Ovary (tissue), 9 donors: Measurements from ENCODE around the gene NAA30. TPM values are rescaled to one million over a fixed set of nuclear protein-coding genes. Genes with fewer than 3 reads are reported as not detected.

Experiments used
- DNase-seq, 5 donors: peaks; one replicate each; pipeline ENCODE4 v3.0.0-alpha.2; 2019 to 2020
- H3K27ac ChIP-seq, 2 donors: fragments of 200-600 bp; one replicate each; pipeline versions ENCODE4 v1.5.1 to v1.8.0; 2019 to 2022
- H3K27me3 ChIP-seq: fragments of 200-600 bp; one replicate; pipeline ENCODE4 v1.8.0; 2022
- H3K36me3 ChIP-seq: fragments of 200-600 bp; sonication (generic); one replicate; pipeline ENCODE4 v1.5.1; 2019
- H3K4me1 ChIP-seq: one replicate; pipeline ENCODE4 v1.8.1; 2013; ENCODE audit warnings: mild to moderate bottlenecking, moderate library complexity; ENCODE audit not compliant: insufficient read depth
- H3K4me3 ChIP-seq: fragments of 200-600 bp; sonication (generic); one replicate; pipeline ENCODE4 v1.5.1; 2017
- H3K9me3 ChIP-seq, 2 donors: fragments of 200-600 bp in 1 of 2; sonication (generic) in 1 of 2; one replicate each; pipeline versions ENCODE4 v1.5.1 to v1.8.1; 2013 to 2019; ENCODE audit warnings: mild to moderate bottlenecking in 1 of 2, moderate library complexity in 1 of 2
- EP300 ChIP-seq: sonication (generic); formaldehyde crosslinking; IDR thresholded peaks from one replicate; pipeline ENCODE4 v1.6.1; 2017; ENCODE audit warnings: antibody characterized with exemption
- POLR2A ChIP-seq: fragments of 450-650 bp; IDR thresholded peaks from one replicate; pipeline ENCODE4 v1.6.1; 2017; ENCODE audit warnings: antibody characterized with exemption, mild to moderate bottlenecking, moderate library complexity
- WGBS, 3 donors: extraction: QIAGEN DNeasy Blood & Tissue Kit in 1 of 3; methylation state at CpG; one replicate each; pipeline versions ENCODE4 v1.1.5 to v1.1.7; 2013 to 2017; 5-methylcytosine and 5-hydroxymethylcytosine counted together
- intact Hi-C, 4 donors: fragments of 100-400 bp; cut with DNase I; formaldehyde crosslinking; loops; one replicate each; pipeline versions ENCODE4 v1.11.0 to v1.15.1; 2022 to 2023
- polyA plus RNA-seq, 2 donors: library from polyadenylated mRNA; stranded (reverse); fragments of 200-250 nt in 1 of 2; fragments of 350-450 nt in 1 of 2; fragmentation: Illumina TruSeq in 1 of 2; extraction: RNeasy Lipid Tissue Mini Kit (QIAGEN cat#74804) in 1 of 2; gene quantifications; one replicate each; pipeline ENCODE4 v1.2.3, GENCODE V29; 2013 to 2014
- total RNA-seq, 7 donors: library from RNA; depleted of rRNA in 2 of 7; stranded (reverse); fragments of >200 nt in 2 of 7; fragmentation: NEBNext Ultra II Directional in 3 of 7; extraction: Animal tissue kit (Norgen Biotek cat#: 25700) in 3 of 7; gene quantifications; one replicate each; pipeline versions ENCODE4 v1.1.0 to v1.2.4, GENCODE V29; 2016 to 2023
- TF ChIP-seq, protein P1 (sequence below), 3 donors: fragments of 450-650 bp in 2 of 3; fragments of 200-600 bp in 1 of 3; IDR thresholded peaks; one replicate each; pipeline versions ENCODE4 v1.5.1 to v1.8.0; 2016 to 2022; ENCODE audit warnings: antibody characterized with exemption in 3 of 3, mild to moderate bottlenecking in 1 of 3
- donor health status: DM: no; HTN: no; CAD: no; lungs with moderate emphysema.
- donor health status: DM: no; HTN: no; CAD: no.
- donor health status: Bipolar disorder and iron deficiency.
- donor health status: DM: yes; HTN: yes; CAD: no.
- donor health status: DM: no; HTN: no; CAD: no.
- donor health status: DM: yes; HTN: yes; CAD: no.

NAA30 gene
- total and polyA plus RNA-seq, 9 donors: 9.4 to 29.4 (median 17.1) TPM

DNA sequence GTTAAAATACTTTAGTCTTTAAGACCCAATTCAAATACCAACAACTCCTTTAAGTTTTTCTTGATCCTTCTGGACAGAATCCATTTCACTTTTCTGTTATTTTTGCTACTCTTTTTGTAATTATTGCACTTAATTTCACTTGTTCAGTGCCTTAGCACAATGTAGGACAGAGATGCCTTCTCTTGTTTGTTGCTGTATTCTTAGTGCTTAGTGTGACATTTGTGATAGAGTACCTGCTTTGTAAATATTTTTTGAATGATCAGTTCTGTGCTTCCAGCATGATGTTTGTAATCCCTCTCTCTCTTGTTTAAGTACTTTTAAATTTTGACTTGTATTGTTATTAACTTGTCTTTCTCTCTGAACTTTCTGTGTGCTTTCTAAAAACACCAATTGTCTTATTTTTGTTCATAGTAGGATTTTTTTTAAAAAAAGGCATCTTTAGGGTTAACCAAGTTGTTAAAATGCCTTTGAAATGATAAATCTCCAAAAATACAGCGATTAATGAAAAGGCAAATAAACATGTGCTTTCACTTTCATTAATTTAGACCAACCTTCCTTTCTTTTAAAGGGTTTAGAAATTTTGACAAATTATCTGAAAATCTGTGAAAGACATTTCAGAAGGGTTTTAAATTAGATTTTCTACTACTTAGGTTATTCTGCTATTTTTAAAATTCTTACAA, 11.9 kb downstream of the NAA30 start:
- Histone ChIP-seq H3K4me1 (peaks cover 8% of the 10 kb centered on the region), H3K4me3 (no peak overlapping the region), H3K9me3 (no peaks in the 10 kb centered on the region), H3K27me3 (no peaks in the 10 kb centered on the region), H3K27ac (peak overlapping the region in 1 of 2 donors; percentile 44), H3K36me3 (no peaks in the 10 kb centered on the region)
- intact Hi-C loops: no loop called here
- TF ChIP-seq POLR2A (no peak), EP300 (no peak)
- TF ChIP-seq, protein P1, sequence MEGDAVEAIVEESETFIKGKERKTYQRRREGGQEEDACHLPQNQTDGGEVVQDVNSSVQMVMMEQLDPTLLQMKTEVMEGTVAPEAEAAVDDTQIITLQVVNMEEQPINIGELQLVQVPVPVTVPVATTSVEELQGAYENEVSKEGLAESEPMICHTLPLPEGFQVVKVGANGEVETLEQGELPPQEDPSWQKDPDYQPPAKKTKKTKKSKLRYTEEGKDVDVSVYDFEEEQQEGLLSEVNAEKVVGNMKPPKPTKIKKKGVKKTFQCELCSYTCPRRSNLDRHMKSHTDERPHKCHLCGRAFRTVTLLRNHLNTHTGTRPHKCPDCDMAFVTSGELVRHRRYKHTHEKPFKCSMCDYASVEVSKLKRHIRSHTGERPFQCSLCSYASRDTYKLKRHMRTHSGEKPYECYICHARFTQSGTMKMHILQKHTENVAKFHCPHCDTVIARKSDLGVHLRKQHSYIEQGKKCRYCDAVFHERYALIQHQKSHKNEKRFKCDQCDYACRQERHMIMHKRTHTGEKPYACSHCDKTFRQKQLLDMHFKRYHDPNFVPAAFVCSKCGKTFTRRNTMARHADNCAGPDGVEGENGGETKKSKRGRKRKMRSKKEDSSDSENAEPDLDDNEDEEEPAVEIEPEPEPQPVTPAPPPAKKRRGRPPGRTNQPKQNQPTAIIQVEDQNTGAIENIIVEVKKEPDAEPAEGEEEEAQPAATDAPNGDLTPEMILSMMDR (IDR thresholded peaks at IDR 0.05): no peak
- 3 to 8% (median 4%) methylated on average over 1 of the region's 1 CpG for WGBS, 3 donors
- no peak for DNase-seq

DNA sequence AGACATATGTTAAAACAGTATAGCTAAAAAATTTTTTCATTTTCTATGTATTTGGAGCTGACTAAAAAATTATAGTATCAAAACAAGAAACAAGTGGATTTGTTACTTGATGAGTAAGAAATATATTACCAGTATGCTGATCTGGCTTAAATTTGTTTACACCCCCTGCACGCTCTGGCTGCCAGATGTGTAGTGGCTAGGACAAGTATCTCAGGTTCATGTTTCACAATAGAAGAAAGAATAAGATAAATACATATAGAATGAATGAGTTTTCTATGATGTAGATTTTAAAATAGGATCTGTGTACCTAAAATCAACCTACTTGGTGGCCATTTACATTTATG, 13.1 kb downstream of the NAA30 start:
- Histone ChIP-seq H3K4me3 (no peak overlapping the region), H3K27me3 (no peaks in the 10 kb centered on the region), H3K4me1 (peaks cover 8% of the 10 kb centered on the region), H3K9me3 (no peaks in the 10 kb centered on the region), H3K27ac (peak overlapping the region in 1 of 2 donors; percentile 19), H3K36me3 (no peaks in the 10 kb centered on the region)
- DNase-seq: no peak
- TF ChIP-seq, protein P1 (IDR thresholded peaks at IDR 0.05): no peak
- TF ChIP-seq EP300 (no peak), POLR2A (no peak)
- intact Hi-C loops: no loop called here
- 83 to 93% (median 89%) methylated on average over 1 of the region's 1 CpG for WGBS, 3 donors

DNA sequence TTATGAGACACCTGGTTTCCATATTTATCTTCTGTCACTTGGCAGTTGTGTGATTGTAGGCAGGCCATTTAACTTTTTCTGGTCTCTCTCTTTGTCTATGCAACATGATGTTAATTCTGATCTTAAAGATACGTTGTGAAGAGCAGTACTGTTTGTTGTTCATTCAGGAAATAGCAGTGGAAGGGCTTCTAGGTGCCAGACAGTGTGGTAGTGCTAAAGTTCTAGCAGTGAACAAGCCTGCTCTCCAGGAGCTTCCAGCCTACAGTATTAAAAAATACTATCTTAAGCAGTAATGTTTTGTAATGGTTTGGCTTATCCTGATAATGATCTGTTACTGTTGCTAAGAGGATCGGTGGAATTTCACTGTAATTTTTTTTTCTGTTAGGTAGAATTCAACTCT, 15.2 kb downstream of the NAA30 start:
- WGBS, 3 donors: 82 to 89% (median 83%) methylated on average over 2 of the region's 2 CpGs
- TF ChIP-seq POLR2A (no peak), EP300 (no peak)
- TF ChIP-seq, protein P1 (IDR thresholded peaks at IDR 0.05): no peak
- intact Hi-C loops: no loop called here

DNA sequence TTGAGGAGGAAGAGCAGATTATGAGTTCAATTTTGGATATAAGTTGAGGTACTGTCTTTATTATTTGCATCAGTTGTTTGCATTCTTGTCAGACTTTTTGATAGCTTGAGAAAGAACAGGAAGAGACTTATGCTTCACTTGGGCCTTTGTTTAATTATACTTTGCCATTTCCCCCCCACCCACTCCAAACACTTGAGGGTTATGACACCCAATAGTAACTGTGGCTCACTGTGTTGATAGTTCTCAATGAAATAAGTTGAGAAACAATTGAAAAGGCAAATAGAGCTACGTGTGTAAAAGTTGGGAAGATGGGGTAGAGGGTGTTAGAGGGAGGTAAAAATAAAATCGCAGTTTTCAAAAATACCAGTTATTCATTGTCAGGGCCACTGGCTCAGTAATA, 17.7 kb downstream of the NAA30 start:
- H3K4me3 ChIP-seq: no peak overlapping the region
- H3K27ac ChIP-seq: no peak overlapping the region
- TF ChIP-seq EP300 (no peak), POLR2A (no peak)
- TF ChIP-seq, protein P1 (IDR thresholded peaks at IDR 0.05): no peak
- no peaks in the 10 kb centered on the region for H3K36me3 ChIP-seq
- 93 to 94% (median 93%) methylated on average over 2 of the region's 2 CpGs for WGBS, 3 donors
- peaks cover 6% of the 10 kb centered on the region for H3K4me1 ChIP-seq
- no peak for DNase-seq
- intact Hi-C loops: no loop called here
- no peaks in the 10 kb centered on the region for H3K27me3 ChIP-seq
- H3K9me3 ChIP-seq: no peaks in the 10 kb centered on the region

More for the DNA sequence above, 15.2 kb downstream of the NAA30 start:
- H3K4me1 ChIP-seq: peaks cover 7% of the 10 kb centered on the region
- no peak overlapping the region for H3K27ac ChIP-seq
- no peak overlapping the region for H3K4me3 ChIP-seq
- no peak for DNase-seq
- no peaks in the 10 kb centered on the region for H3K9me3 ChIP-seq
- H3K27me3 ChIP-seq: no peaks in the 10 kb centered on the region
- no peaks in the 10 kb centered on the region for H3K36me3 ChIP-seq
